T-cell (primary cell): ENCODE data around the gene TSPAN15. TPM values are rescaled to one million over a fixed set of nuclear protein-coding genes. Genes with fewer than 3 reads are reported as not detected.

Experiments
- ATAC-seq, 4 experiments: fragments of 200-7000 bp in 3 of 4; fragments of 150-1000 bp in 1 of 4; cut with Tn5 transposase; replicated peaks in 1 of 4; 1 replicate in 3 of 4; 2 replicates in 1 of 4; pipeline ENCODE4 v1.10.0; 2021; ENCODE audit warnings: moderate library complexity in 3 of 4, mild to moderate bottlenecking in 2 of 4, moderate number of reproducible peaks in 1 of 4
- CTCF ChIA-PET, 2 donors: fragments of 300-600 bp; sonication (Branson Sonifier 250); formaldehyde crosslinking; loops; one replicate each; lab custom pipeline; 2022; ENCODE audit warnings: antibody characterized with exemption in 2 of 2; lab: Charles Lee
- POLR2A ChIA-PET, 2 donors: fragments of 300-600 bp; sonication (Branson Sonifier 250); formaldehyde crosslinking; loops; one replicate each; lab custom pipeline; 2022; ENCODE audit warnings: antibody characterized with exemption in 2 of 2; lab: Charles Lee
- DNase-seq, 35 experiments: peaks; one replicate each; pipeline versions ENCODE4 v3.0.0 to v3.0.0-alpha.2; 2013 to 2023
- H3K27ac ChIP-seq: one replicate; pipeline ENCODE4 v1.5.1; 2013; ENCODE audit warnings: low read length
- H3K27me3 ChIP-seq, 2 experiments: replicated peaks in 1 of 2; 1 replicate in 1 of 2; 2 replicates in 1 of 2; pipeline versions ENCODE4 v1.6.1 to v1.7.0; 2013; ENCODE audit warnings: low read length in 1 of 2, mixed read lengths in 1 of 2; ENCODE audit not compliant: control insufficient read depth in 2 of 2, insufficient read depth in 2 of 2; ENCODE audit errors: extremely low read depth in 1 of 2
- H3K36me3 ChIP-seq, 2 donors: 1 replicate in 1 of 2; 2 replicates in 1 of 2; pipeline versions ENCODE4 v1.6.1 to v1.7.0; 2013; ENCODE audit warnings: low read length in 1 of 2; ENCODE audit not compliant: control insufficient read depth in 2 of 2, insufficient read depth in 1 of 2; ENCODE audit errors: extremely low read depth in 1 of 2
- H3K4me1 ChIP-seq, 2 experiments: 1 replicate in 1 of 2; 2 replicates in 1 of 2; pipeline versions ENCODE4 v1.6.1 to v1.7.0; 2013; ENCODE audit warnings: low read length in 2 of 2, mixed read lengths in 1 of 2; ENCODE audit not compliant: insufficient read depth in 2 of 2, control insufficient read depth in 1 of 2; ENCODE audit errors: extremely low read depth in 1 of 2
- H3K4me3 ChIP-seq, 2 donors: 1 replicate in 1 of 2; 2 replicates in 1 of 2; pipeline versions ENCODE4 v1.5.1 to v1.7.0; 2013; ENCODE audit warnings: mild to moderate bottlenecking in 2 of 2, low read length in 1 of 2, moderate library complexity in 1 of 2; ENCODE audit not compliant: control insufficient read depth in 1 of 2; ENCODE audit errors: extremely low read depth in 1 of 2
- H3K9me3 ChIP-seq: 2 replicates; pipeline ENCODE4 v1.7.0; 2013
- H3K27ac Mint-ChIP-seq, 2 donors: one replicate each; pipeline ENCODE4 v1.8.0; 2020 to 2021; ENCODE audit warnings: mild to moderate bottlenecking in 2 of 2, mixed read lengths in 2 of 2
- H3K27me3 Mint-ChIP-seq, 2 donors: one replicate each; pipeline ENCODE4 v1.8.0; 2021 to 2022; ENCODE audit warnings: mixed read lengths in 2 of 2
- H3K36me3 Mint-ChIP-seq: one replicate; pipeline ENCODE4 v1.8.0; 2021; ENCODE audit warnings: mixed read lengths
- H3K4me1 Mint-ChIP-seq, 3 donors: one replicate each; pipeline ENCODE4 v1.8.0; 2020 to 2022; ENCODE audit warnings: mixed read lengths in 3 of 3, mild to moderate bottlenecking in 1 of 3
- H3K4me3 Mint-ChIP-seq, 3 donors: one replicate each; pipeline ENCODE4 v1.8.0; 2020 to 2022; ENCODE audit warnings: mild to moderate bottlenecking in 3 of 3, mixed read lengths in 3 of 3, moderate library complexity in 3 of 3
- H3K9me3 Mint-ChIP-seq, 3 donors: one replicate each; pipeline ENCODE4 v1.8.0; 2020 to 2022; ENCODE audit warnings: mixed read lengths in 3 of 3
- WGBS: methylation state at CpG from one replicate; pipeline ENCODE4 v1.1.5; 2013; ENCODE audit warnings: missing lambda C conversion rate; ENCODE audit not compliant: insufficient coverage; 5-methylcytosine and 5-hydroxymethylcytosine counted together
- total RNA-seq, 35 experiments: library from RNA in 6 of 35; stranded (reverse) in 6 of 35; fragments of 120-200 nt in 1 of 35; gene quantifications; one replicate each; pipeline versions ENCODE4 v1.2.1 to v1.2.4 and lab custom pipeline; 2013 to 2026

Gene TSPAN15
- total RNA-seq, 5 donors from 2014 or later (not counting 1 experiment from before 2014, with no cell fraction given), result 2.9 to 8.2 (median 6.2) TPM

- no peaks in the 10 kb centered on the region for H3K36me3 ChIP-seq
- DNase-seq (no peak), ATAC-seq (no peak)
- Mint-ChIP-seq H3K4me3 (no peak overlapping the region), H3K9me3 (no peaks in the 10 kb centered on the region), H3K4me1 (peaks cover 12 to 58% (median 33%) of the 10 kb centered on the region in 3 donors), H3K27ac (peak overlapping the region; percentile 82 to 89), H3K27me3 (no peaks in the 10 kb centered on the region), H3K36me3 (no peaks in the 10 kb centered on the region)
- peaks cover 0 to 34% of the 10 kb centered on the region in 2 experiments for H3K4me1 ChIP-seq
- H3K9me3 ChIP-seq, result no peaks in the 10 kb centered on the region
- CTCF ChIA-PET, result no interaction called here
- H3K27ac ChIP-seq, result peak overlapping the region; percentile 74
- H3K4me3 ChIP-seq, result no peak overlapping the region
- 78% methylated on average over 5 of the region's 6 CpGs for WGBS
- no peaks in the 10 kb centered on the region for H3K27me3 ChIP-seq
- POLR2A ChIA-PET, result no interaction called here
Observed at GRCh38 chr10:69463886-69464285, 12.6 kb downstream of the TSPAN15 start.

- Histone ChIP-seq H3K27ac (peak overlapping the region; percentile 74), H3K4me3 (no peak overlapping the region), H3K9me3 (no peaks in the 10 kb centered on the region), H3K36me3 (no peaks in the 10 kb centered on the region), H3K4me1 (peaks cover 0 to 34% of the 10 kb centered on the region in 2 experiments), H3K27me3 (no peaks in the 10 kb centered on the region)
- ATAC-seq (no peak), DNase-seq (no peak)
- Mint-ChIP-seq H3K9me3 (no peaks in the 10 kb centered on the region), H3K36me3 (no peaks in the 10 kb centered on the region), H3K4me3 (no peak overlapping the region), H3K27me3 (no peaks in the 10 kb centered on the region), H3K4me1 (peaks cover 12 to 54% (median 33%) of the 10 kb centered on the region in 3 donors), H3K27ac (peak overlapping the region; percentile 82 to 89)
- CTCF ChIA-PET, result no interaction called here
- 83% methylated on average over 6 of the region's 7 CpGs for WGBS
- POLR2A ChIA-PET, result no interaction called here
Observed at GRCh38 chr10:69464401-69464800, 13.1 kb downstream of the TSPAN15 start.

- POLR2A ChIA-PET, result no interaction called here
- H3K4me1 Mint-ChIP-seq, result peaks cover 12 to 54% (median 33%) of the 10 kb centered on the region in 3 donors
- peak; percentile 24 to 50 (median 34) for ATAC-seq
Observed at GRCh38 chr10:69464801-69465401, 13.6 kb downstream of the TSPAN15 start.

GRCh38 chr10:69465457-69466157 lies 14.3 kb downstream of the TSPAN15 start:
- DNase-seq, result peak in 1 of 35 experiments; percentile 20
- Mint-ChIP-seq H3K27ac (peak overlapping the region; percentile 82 to 89), H3K4me3 (peak overlapping the region in 1 of 3 donors; percentile 34), H3K9me3 (no peaks in the 10 kb centered on the region), H3K36me3 (no peaks in the 10 kb centered on the region), H3K27me3 (no peaks in the 10 kb centered on the region), H3K4me1 (peaks cover 12 to 52% (median 33%) of the 10 kb centered on the region in 3 donors)
- no peak overlapping the region for H3K4me3 ChIP-seq
- WGBS, result 67% methylated on average over 3 of the region's 9 CpGs
- POLR2A ChIA-PET, result no interaction called here
- H3K36me3 ChIP-seq, result no peaks in the 10 kb centered on the region
- ATAC-seq, result peak; percentile 31 to 63 (median 46)
- H3K27ac ChIP-seq, result peak overlapping the region; percentile 74
- no peaks in the 10 kb centered on the region for H3K27me3 ChIP-seq
- CTCF ChIA-PET, result interaction anchor here in 1 of 2 donors (1.1 to 1.3 kb wide), 2 partner anchors 15 to 40 kb away, joined by 3 to 4 read pairs; no protein-coding TSS in a partner anchor
- H3K9me3 ChIP-seq, result no peaks in the 10 kb centered on the region
- H3K4me1 ChIP-seq, result peaks cover 0 to 34% of the 10 kb centered on the region in 2 experiments

More at GRCh38 chr10:69464801-69465401, 13.6 kb downstream of the TSPAN15 start:
- H3K27me3 Mint-ChIP-seq, result no peaks in the 10 kb centered on the region
- Histone ChIP-seq H3K4me1 (peaks cover 0 to 34% of the 10 kb centered on the region in 2 experiments), H3K27me3 (no peaks in the 10 kb centered on the region), H3K27ac (peak overlapping the region; percentile 74), H3K4me3 (no peak overlapping the region), H3K9me3 (no peaks in the 10 kb centered on the region), H3K36me3 (no peaks in the 10 kb centered on the region)
- peak overlapping the region; percentile 82 to 89 for H3K27ac Mint-ChIP-seq
- CTCF ChIA-PET, result interaction anchor here in 1 of 2 donors (1.1 to 1.3 kb wide), 2 partner anchors 15 to 39 kb away, joined by 3 to 4 read pairs; no protein-coding TSS in a partner anchor
- no peak overlapping the region for H3K4me3 Mint-ChIP-seq
- H3K9me3 Mint-ChIP-seq, result no peaks in the 10 kb centered on the region
- peak in 2 of 35 experiments; percentile 4 to 7 for DNase-seq
- no peaks in the 10 kb centered on the region for H3K36me3 Mint-ChIP-seq
- WGBS, result 83% methylated on average over 2 of the region's 2 CpGs

- H3K36me3 ChIP-seq, result no peaks in the 10 kb centered on the region
- POLR2A ChIA-PET, result no interaction called here
Observed at GRCh38 chr10:69466158-69466490, 14.9 kb downstream of the TSPAN15 start.

GRCh38 chr10:69466689-69467088 lies 15.4 kb downstream of the TSPAN15 start:
- peak overlapping the region in 1 of 2 donors; percentile 89 for H3K27ac Mint-ChIP-seq
- ChIA-PET CTCF (no interaction called here), POLR2A (interaction anchor here in 1 of 2 donors (0.6 kb wide), 1 partner anchor 55 kb away, joined by 6 read pairs; no protein-coding TSS in a partner anchor)
- WGBS, result 88% methylated on average over 8 of the region's 10 CpGs
- no peak overlapping the region for H3K4me3 Mint-ChIP-seq
- H3K9me3 Mint-ChIP-seq, result no peaks in the 10 kb centered on the region
- Histone ChIP-seq H3K4me3 (no peak overlapping the region), H3K27ac (no peak overlapping the region), H3K9me3 (no peaks in the 10 kb centered on the region), H3K4me1 (peaks cover 0 to 29% of the 10 kb centered on the region in 2 experiments), H3K36me3 (no peaks in the 10 kb centered on the region), H3K27me3 (no peaks in the 10 kb centered on the region)
- no peaks in the 10 kb centered on the region for H3K27me3 Mint-ChIP-seq
- no peak for DNase-seq
- ATAC-seq, result no peak
- no peaks in the 10 kb centered on the region for H3K36me3 Mint-ChIP-seq
- H3K4me1 Mint-ChIP-seq, result peaks cover 12 to 51% (median 28%) of the 10 kb centered on the region in 3 donors

More at GRCh38 chr10:69466158-69466490, 14.9 kb downstream of the TSPAN15 start:
- ATAC-seq, result no peak
- Mint-ChIP-seq H3K27ac (peak overlapping the region in 1 of 2 donors; percentile 89), H3K9me3 (no peaks in the 10 kb centered on the region), H3K4me1 (peaks cover 12 to 51% (median 28%) of the 10 kb centered on the region in 3 donors), H3K27me3 (no peaks in the 10 kb centered on the region), H3K36me3 (no peaks in the 10 kb centered on the region), H3K4me3 (no peak overlapping the region)
- Histone ChIP-seq H3K27me3 (no peaks in the 10 kb centered on the region), H3K27ac (peak overlapping the region; percentile 74), H3K4me3 (no peak overlapping the region), H3K4me1 (peaks cover 0 to 34% of the 10 kb centered on the region in 2 experiments), H3K9me3 (no peaks in the 10 kb centered on the region)
- CTCF ChIA-PET, result interaction anchor here in 1 of 2 donors (1.3 kb wide), 1 partner anchor 16 kb away, joined by 3 read pairs; no protein-coding TSS in a partner anchor
- WGBS, result 46% methylated on average over 3 of the region's 5 CpGs
- DNase-seq, result no peak
